B cell (primary cell): ENCODE data around the gene ZFP92. TPM values are rescaled to one million over a fixed set of nuclear protein-coding genes. Genes with fewer than 3 reads are reported as not detected.

Source experiments
- ATAC-seq: fragments of 200-7000 bp; cut with Tn5 transposase; one replicate; pipeline ENCODE4 v1.10.0; 2021; ENCODE audit warnings: low read depth, mild to moderate bottlenecking, moderate number of reproducible peaks, moderate library complexity
- CTCF ChIA-PET: fragments of 350-600 bp; sonication (Branson Sonifier 250); formaldehyde crosslinking; loops from one replicate; lab custom pipeline; 2021; ENCODE audit warnings: antibody characterized with exemption, inconsistent platforms; lab: Charles Lee
- POLR2A ChIA-PET: fragments of 350-600 bp; sonication (Branson Sonifier 250); formaldehyde crosslinking; loops from one replicate; lab custom pipeline; 2021; ENCODE audit warnings: antibody characterized with exemption; lab: Charles Lee
- DNase-seq: peaks from one replicate; pipeline ENCODE4 v3.0.0; 2013
- H2AFZ ChIP-seq: 2 replicates; pipeline ENCODE4 v1.6.1; 2012; ENCODE audit warnings: mild to moderate bottlenecking, low read depth, low read length; ENCODE audit not compliant: insufficient read depth, poor library complexity, severe bottlenecking
- H3K27ac ChIP-seq, 2 donors: 1 replicate in 1 of 2; 2 replicates in 1 of 2; pipeline ENCODE4 v1.5.1; 2012 to 2013; ENCODE audit warnings: low read length in 2 of 2, mild to moderate bottlenecking in 2 of 2, moderate library complexity in 1 of 2
- H3K27me3 ChIP-seq, 4 experiments: fragments of 200-600 bp in 1 of 4; sonication (generic) in 1 of 4; replicated peaks in 1 of 4; 1 replicate in 2 of 4; 2 replicates in 2 of 4; pipeline versions ENCODE4 v1.6.1 to v1.7.0; 2013 to 2016; ENCODE audit warnings: low read length in 3 of 4, mild to moderate bottlenecking in 2 of 4, mixed read lengths in 1 of 4, moderate library complexity in 1 of 4; ENCODE audit not compliant: insufficient read depth in 4 of 4, control insufficient read depth in 3 of 4; ENCODE audit errors: control extremely low read depth in 1 of 4
- H3K36me3 ChIP-seq, 2 experiments: replicated peaks in 1 of 2; 1 replicate in 1 of 2; 2 replicates in 1 of 2; pipeline versions ENCODE4 v1.6.1 to v1.7.1; 2013; ENCODE audit warnings: low read length in 1 of 2; ENCODE audit not compliant: insufficient read depth in 2 of 2, control insufficient read depth in 1 of 2; ENCODE audit errors: control extremely low read depth in 1 of 2, extremely low read depth in 1 of 2
- H3K4me1 ChIP-seq, 2 donors: fragments of 200-600 bp in 1 of 2; sonication (generic) in 1 of 2; 1 replicate in 1 of 2; 2 replicates in 1 of 2; pipeline versions ENCODE4 v1.5.1 to v1.6.1; 2013 to 2017; ENCODE audit warnings: low read length in 2 of 2; ENCODE audit not compliant: control insufficient read depth in 2 of 2, insufficient read depth in 2 of 2
- H3K4me2 ChIP-seq: replicated peaks from 2 replicates; pipeline ENCODE3; 2012; ENCODE audit warnings: mild to moderate bottlenecking, low read depth, low read length; ENCODE audit not compliant: poor library complexity, severe bottlenecking
- H3K4me3 ChIP-seq, 5 experiments: fragments of 200-600 bp in 1 of 5; sonication (generic) in 1 of 5; 1 replicate in 3 of 5; 2 replicates in 2 of 5; pipeline versions ENCODE4 v1.5.1 to v1.7.0; 2011 to 2016; ENCODE audit warnings: low read length in 4 of 5, mild to moderate bottlenecking in 4 of 5, low read depth in 2 of 5, control low read depth in 1 of 5, moderate library complexity in 1 of 5; ENCODE audit not compliant: insufficient read depth in 1 of 5; ENCODE audit errors: control extremely low read depth in 1 of 5, extremely low read depth in 1 of 5
- H3K79me2 ChIP-seq: fragments of 200-600 bp; sonication (generic); one replicate; pipeline ENCODE4 v1.6.0; 2016; ENCODE audit warnings: low read length; ENCODE audit not compliant: control insufficient read depth, insufficient read depth
- H3K9ac ChIP-seq: fragments of 200-600 bp; sonication (generic); 2 replicates; pipeline ENCODE4 v1.6.1; 2017; ENCODE audit warnings: mild to moderate bottlenecking, low read length, moderate library complexity
- H3K9me3 ChIP-seq, 3 donors: one replicate each; pipeline versions ENCODE4 v1.6.1 to v1.7.1; 2013; ENCODE audit warnings: low read length in 2 of 3; ENCODE audit not compliant: control insufficient read depth in 2 of 3, insufficient read depth in 1 of 3; ENCODE audit errors: control extremely low read depth in 1 of 3
- H4K20me1 ChIP-seq: 2 replicates; pipeline ENCODE4 v1.6.0; 2012; ENCODE audit warnings: mild to moderate bottlenecking, low read length; ENCODE audit not compliant: insufficient read depth, control insufficient read depth, poor library complexity, severe bottlenecking
- H3K27ac Mint-ChIP-seq: one replicate; pipeline ENCODE4 v1.8.0; 2021; ENCODE audit warnings: mixed read lengths
- H3K27me3 Mint-ChIP-seq: one replicate; pipeline ENCODE4 v1.8.0; 2021; ENCODE audit warnings: mixed read lengths
- H3K4me1 Mint-ChIP-seq: one replicate; pipeline ENCODE4 v1.8.0; 2021; ENCODE audit warnings: mixed read lengths
- H3K4me3 Mint-ChIP-seq: one replicate; pipeline ENCODE4 v1.8.0; 2021; ENCODE audit warnings: mixed read lengths
- H3K9me3 Mint-ChIP-seq: one replicate; pipeline ENCODE4 v1.8.0; 2022; ENCODE audit warnings: mixed read lengths; ENCODE audit not compliant: insufficient read depth
- EZH2 ChIP-seq: IDR thresholded peaks from 2 replicates; pipeline ENCODE4 v1.6.1; 2012; ENCODE audit warnings: borderline replicate concordance, low read depth, mild to moderate bottlenecking, moderate library complexity, low read length; ENCODE audit not compliant: insufficient read depth, poor library complexity, severe bottlenecking
- WGBS: methylation state at CpG from one replicate; pipeline ENCODE4 v1.1.5; 2013; ENCODE audit warnings: missing lambda C conversion rate; ENCODE audit not compliant: insufficient coverage; 5-methylcytosine and 5-hydroxymethylcytosine counted together
- intact Hi-C: fragments of 100-400 bp; cut with micrococcal nuclease; formaldehyde crosslinking; loops from one replicate; pipeline ENCODE4 v1.10.0; 2022
- polyA plus RNA-seq: library from polyadenylated mRNA; depleted of rRNA; stranded (reverse); fragments of >200 nt; gene quantifications from 2 replicates; pipeline ENCODE4 v1.2.3, GENCODE V29; 2012
- total RNA-seq, 2 donors: library from RNA; stranded (reverse); fragments of 120-200 nt in 1 of 2; gene quantifications; 1 replicate in 1 of 2; 2 replicates in 1 of 2; pipeline versions ENCODE4 v1.2.3 to v1.2.4, GENCODE V29; 2013 to 2022
- TF ChIP-seq, protein P1 (sequence below): fragments of 200-600 bp; IDR thresholded peaks from one replicate; pipeline ENCODE4 v1.8.0; 2022; ENCODE audit warnings: antibody characterized with exemption, mild to moderate bottlenecking

The ZFP92 gene
- total and polyA plus RNA-seq, 2 donors (not counting 1 experiment from before 2014, with no cell fraction given): 0.24 to 1.6 TPM

DNA sequence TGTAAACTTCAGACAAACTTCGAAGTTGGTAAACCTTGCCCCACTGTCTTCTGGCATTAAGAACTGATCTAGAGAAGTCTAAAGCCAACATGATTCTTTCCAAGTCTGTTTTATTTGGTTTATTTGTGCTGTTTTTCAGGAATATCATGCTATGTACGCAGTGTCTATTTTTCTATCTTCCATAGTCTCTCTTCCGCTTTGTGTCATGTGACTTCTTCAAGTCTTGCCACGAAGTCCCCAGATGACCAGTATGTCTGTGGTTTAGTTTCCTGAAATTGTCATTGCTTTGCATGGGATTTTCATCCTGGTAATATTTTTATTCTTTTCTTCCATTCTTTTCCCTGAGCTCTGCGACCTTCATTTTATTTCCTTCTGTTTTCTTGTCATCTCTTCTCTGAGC lies 25.2 kb upstream of the ZFP92 start:
- Histone ChIP-seq H3K4me2 (no peak overlapping the region), H2AFZ (no peak overlapping the region), H4K20me1 (no peaks in the 10 kb centered on the region), H3K4me1 (no peaks in the 10 kb centered on the region), H3K9me3 (no peaks in the 10 kb centered on the region), H3K36me3 (no peaks in the 10 kb centered on the region), H3K79me2 (no peaks in the 10 kb centered on the region), H3K27me3 (no peaks in the 10 kb centered on the region), H3K9ac (no peak overlapping the region), H3K27ac (no peak overlapping the region), H3K4me3 (no peak overlapping the region)
- WGBS: no CpG with 5 or more reads among the region's 5 CpGs
- Mint-ChIP-seq H3K4me1 (no peaks in the 10 kb centered on the region), H3K27me3 (no peaks in the 10 kb centered on the region), H3K27ac (no peak overlapping the region), H3K4me3 (no peak overlapping the region), H3K9me3 (no peaks in the 10 kb centered on the region)
- POLR2A ChIA-PET: no interaction called here
- TF ChIP-seq, protein P1, sequence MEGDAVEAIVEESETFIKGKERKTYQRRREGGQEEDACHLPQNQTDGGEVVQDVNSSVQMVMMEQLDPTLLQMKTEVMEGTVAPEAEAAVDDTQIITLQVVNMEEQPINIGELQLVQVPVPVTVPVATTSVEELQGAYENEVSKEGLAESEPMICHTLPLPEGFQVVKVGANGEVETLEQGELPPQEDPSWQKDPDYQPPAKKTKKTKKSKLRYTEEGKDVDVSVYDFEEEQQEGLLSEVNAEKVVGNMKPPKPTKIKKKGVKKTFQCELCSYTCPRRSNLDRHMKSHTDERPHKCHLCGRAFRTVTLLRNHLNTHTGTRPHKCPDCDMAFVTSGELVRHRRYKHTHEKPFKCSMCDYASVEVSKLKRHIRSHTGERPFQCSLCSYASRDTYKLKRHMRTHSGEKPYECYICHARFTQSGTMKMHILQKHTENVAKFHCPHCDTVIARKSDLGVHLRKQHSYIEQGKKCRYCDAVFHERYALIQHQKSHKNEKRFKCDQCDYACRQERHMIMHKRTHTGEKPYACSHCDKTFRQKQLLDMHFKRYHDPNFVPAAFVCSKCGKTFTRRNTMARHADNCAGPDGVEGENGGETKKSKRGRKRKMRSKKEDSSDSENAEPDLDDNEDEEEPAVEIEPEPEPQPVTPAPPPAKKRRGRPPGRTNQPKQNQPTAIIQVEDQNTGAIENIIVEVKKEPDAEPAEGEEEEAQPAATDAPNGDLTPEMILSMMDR: no peak
- no peak for TF ChIP-seq EZH2
- ATAC-seq (no peak), DNase-seq (no peak)
- CTCF ChIA-PET: no interaction called here
- intact Hi-C loops: no loop called here

DNA sequence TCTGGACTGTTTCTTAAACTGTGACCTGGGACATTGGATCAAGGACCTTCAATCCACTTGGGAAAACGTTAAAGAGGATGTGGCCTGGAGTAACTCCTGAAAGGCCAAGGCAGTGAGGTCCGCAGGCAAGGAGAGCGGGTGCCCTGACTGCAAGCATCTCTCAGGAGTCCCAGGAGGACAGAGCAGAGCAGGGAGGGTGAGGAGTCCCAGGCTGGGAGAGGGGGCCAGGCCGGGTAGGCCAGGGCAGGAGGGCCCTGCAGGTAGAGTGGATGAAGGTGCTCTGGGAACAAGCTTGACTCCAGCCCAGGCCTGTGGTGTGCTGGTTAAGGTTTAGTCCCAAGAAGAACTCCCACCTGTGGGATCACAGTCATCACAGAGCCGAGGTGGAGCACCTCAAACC lies 23.9 kb upstream of the ZFP92 start:
- intact Hi-C loops: no loop called here
- Histone ChIP-seq H4K20me1 (no peaks in the 10 kb centered on the region), H3K27me3 (no peaks in the 10 kb centered on the region), H3K4me1 (no peaks in the 10 kb centered on the region), H3K9me3 (no peaks in the 10 kb centered on the region), H3K9ac (no peak overlapping the region), H2AFZ (no peak overlapping the region), H3K4me3 (no peak overlapping the region), H3K4me2 (no peak overlapping the region), H3K36me3 (no peaks in the 10 kb centered on the region), H3K27ac (no peak overlapping the region), H3K79me2 (no peaks in the 10 kb centered on the region)
- POLR2A ChIA-PET: no interaction called here
- CTCF ChIA-PET: no interaction called here
- Mint-ChIP-seq H3K4me3 (no peak overlapping the region), H3K4me1 (no peaks in the 10 kb centered on the region), H3K9me3 (no peaks in the 10 kb centered on the region), H3K27me3 (no peaks in the 10 kb centered on the region), H3K27ac (no peak overlapping the region)
- DNase-seq (no peak), ATAC-seq (no peak)
- no CpG with 5 or more reads among the region's 5 CpGs for WGBS
- TF ChIP-seq EZH2: no peak
- TF ChIP-seq, protein P1: no peak
